ENCODE data around the gene SLC41A1.

The SLC41A1 gene

GRCh38 chr1:205849619-205850355, 36.8 kb upstream of the SLC41A1 start, which contains the start of gene PM20D1:
TSS of gene PM20D1 (minus strand) at chr1:205850132. CDS start at chr1:205850072, 60 bp downstream.
- peak; percentile 81 for DNase-seq (ENCODE audit: low spot score)
- TF ChIP-seq CTCF (IDR thresholded peaks at IDR 0.05; ENCODE audit: borderline replicate concordance, control extremely low read depth, extremely low read depth, insufficient read depth, missing control alignments): no peak
- in situ Hi-C loops (cut with MboI; ENCODE audit: low sequenced_read_pairs, unreplicated experiment): no loop called here

- TF ChIP-seq CTCF (IDR thresholded peaks at IDR 0.05; ENCODE audit: borderline replicate concordance, control extremely low read depth, extremely low read depth, insufficient read depth, missing control alignments): no peak
- no peak for DNase-seq (ENCODE audit: low spot score)
- in situ Hi-C loops (cut with MboI; ENCODE audit: low sequenced_read_pairs, unreplicated experiment): no loop called here
Measured at GRCh38 chr1:205843036-205843859, 30.2 kb upstream of the SLC41A1 start.

- DNase-seq (ENCODE audit: low spot score): no peak
- TF ChIP-seq CTCF (IDR thresholded peaks at IDR 0.05; ENCODE audit: borderline replicate concordance, control extremely low read depth, extremely low read depth, insufficient read depth, missing control alignments): no peak
- in situ Hi-C loops (cut with MboI; ENCODE audit: low sequenced_read_pairs, unreplicated experiment): no loop called here
Measured at GRCh38 chr1:205842229-205842628, 29.2 kb upstream of the SLC41A1 start.

- no peak for TF ChIP-seq CTCF (IDR thresholded peaks at IDR 0.05; ENCODE audit: borderline replicate concordance, control extremely low read depth, extremely low read depth, insufficient read depth, missing control alignments)
- in situ Hi-C loops (cut with MboI; ENCODE audit: low sequenced_read_pairs, unreplicated experiment): no loop called here
- DNase-seq (ENCODE audit: low spot score): no peak
Measured at GRCh38 chr1:205840146-205840923, 27.3 kb upstream of the SLC41A1 start.

GRCh38 chr1:205837382-205837970, 24.5 kb upstream of the SLC41A1 start:
- TF ChIP-seq CTCF (IDR thresholded peaks at IDR 0.05; ENCODE audit: borderline replicate concordance, control extremely low read depth, extremely low read depth, insufficient read depth, missing control alignments): no peak
- in situ Hi-C loops (cut with MboI; ENCODE audit: low sequenced_read_pairs, unreplicated experiment): no loop called here
- no peak for DNase-seq (ENCODE audit: low spot score)

GRCh38 chr1:205834751-205835150, 21.8 kb upstream of the SLC41A1 start:
- in situ Hi-C loops (cut with MboI; ENCODE audit: low sequenced_read_pairs, unreplicated experiment): no loop called here
- no peak for DNase-seq (ENCODE audit: low spot score)

More at GRCh38 chr1:205834751-205835150, 21.8 kb upstream of the SLC41A1 start:
- no peak for TF ChIP-seq CTCF (IDR thresholded peaks at IDR 0.05; ENCODE audit: borderline replicate concordance, control extremely low read depth, extremely low read depth, insufficient read depth, missing control alignments)
